Measurements from ENCODE around the gene PITHD1.
A peak's percentile ranks its signal among the peaks of the same experiment; 100 is the strongest.

DNA sequence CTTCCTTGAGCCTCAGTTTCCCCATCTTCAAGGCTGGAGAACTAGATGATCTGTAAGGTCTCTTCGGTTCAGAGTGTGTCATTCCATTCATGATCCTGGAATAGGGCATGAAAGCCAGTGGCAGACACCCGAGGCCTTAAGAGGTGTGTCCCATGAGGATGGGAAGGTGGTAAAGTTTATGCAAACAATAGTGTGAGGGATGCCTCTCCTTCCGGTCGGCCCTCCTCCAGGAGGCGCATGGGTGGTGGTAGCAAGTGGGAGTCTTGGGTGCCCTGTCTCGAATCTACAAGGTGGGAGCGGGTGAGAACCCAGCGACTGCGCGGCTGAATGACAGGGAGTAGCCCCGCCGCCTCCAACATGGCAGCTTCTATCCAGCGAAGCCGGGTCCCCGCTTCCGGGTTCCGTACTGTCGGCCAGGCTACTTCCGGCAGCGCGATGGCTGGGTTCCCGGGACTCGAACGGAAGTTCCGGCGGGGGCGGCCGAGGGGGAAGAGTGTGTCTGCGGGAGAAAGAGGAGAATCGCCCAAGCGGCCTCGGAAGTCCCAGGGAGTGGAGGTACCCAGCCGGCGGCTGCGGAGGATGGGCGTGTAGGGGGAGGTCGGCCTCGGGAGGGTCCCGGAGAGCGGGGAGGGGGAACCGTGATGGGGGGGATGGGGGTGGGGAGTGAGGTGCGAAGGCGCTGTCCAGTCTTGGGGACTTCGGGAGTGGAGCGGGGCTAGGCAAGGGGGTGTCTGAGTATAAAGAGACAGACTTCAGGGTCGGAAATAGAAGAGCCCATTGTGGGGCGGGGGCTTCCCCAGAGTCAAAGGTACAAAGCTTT, 12.7 kb downstream of the PITHD1 start, which contains the start of gene LYPLA2:
- no peak for TF ChIP-seq FOXM1 (IDR thresholded peaks at IDR 0.05; ENCODE audit: borderline replicate concordance, low read depth)
- TF ChIP-seq, protein P1, sequence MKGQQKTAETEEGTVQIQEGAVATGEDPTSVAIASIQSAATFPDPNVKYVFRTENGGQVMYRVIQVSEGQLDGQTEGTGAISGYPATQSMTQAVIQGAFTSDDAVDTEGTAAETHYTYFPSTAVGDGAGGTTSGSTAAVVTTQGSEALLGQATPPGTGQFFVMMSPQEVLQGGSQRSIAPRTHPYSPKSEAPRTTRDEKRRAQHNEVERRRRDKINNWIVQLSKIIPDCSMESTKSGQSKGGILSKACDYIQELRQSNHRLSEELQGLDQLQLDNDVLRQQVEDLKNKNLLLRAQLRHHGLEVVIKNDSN (IDR thresholded peaks at IDR 0.05): peak; percentile 32; the same call in 1 of the 2 replicates
- TF ChIP-seq RAD21 (IDR thresholded peaks at IDR 0.05; ENCODE audit: low read depth): no peak
- 0 out of 2 replicates have a peak, but pooled peaks have one; percentile 41 for TF ChIP-seq NFIC (IDR thresholded peaks at IDR 0.05)

Measured in Ishikawa (cell line).